ENCODE measurements around the gene NT5C1A.

The NT5C1A gene

DNA sequence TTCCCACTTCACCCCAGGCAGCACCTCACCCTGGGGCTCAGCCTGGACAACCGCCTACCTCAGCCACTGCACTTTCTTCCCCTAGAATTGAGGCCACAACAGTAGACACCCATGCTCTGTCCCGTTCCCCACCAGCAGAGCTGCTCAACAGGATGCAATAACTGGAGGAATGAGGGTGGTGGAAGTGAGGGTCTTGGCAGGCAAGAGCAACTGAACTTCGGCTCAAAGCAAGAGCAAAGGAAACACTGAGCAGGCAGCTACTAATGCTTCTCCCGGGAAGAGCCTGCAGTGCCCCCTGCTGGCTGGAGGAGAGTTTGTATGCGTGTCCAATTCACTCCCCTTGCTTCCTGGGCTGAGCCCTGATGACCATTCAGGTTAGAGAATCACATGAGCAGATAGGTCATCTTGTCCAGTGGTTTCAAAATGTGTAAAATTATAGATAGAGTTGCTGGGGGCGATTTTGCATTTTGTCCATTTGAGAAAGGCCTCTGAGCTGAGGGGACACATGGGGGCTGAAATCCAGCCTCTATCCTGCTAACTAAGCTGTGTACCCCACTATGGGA, 13.9 kb downstream of the NT5C1A start:
- DNase-seq = peak; percentile 89

DNA sequence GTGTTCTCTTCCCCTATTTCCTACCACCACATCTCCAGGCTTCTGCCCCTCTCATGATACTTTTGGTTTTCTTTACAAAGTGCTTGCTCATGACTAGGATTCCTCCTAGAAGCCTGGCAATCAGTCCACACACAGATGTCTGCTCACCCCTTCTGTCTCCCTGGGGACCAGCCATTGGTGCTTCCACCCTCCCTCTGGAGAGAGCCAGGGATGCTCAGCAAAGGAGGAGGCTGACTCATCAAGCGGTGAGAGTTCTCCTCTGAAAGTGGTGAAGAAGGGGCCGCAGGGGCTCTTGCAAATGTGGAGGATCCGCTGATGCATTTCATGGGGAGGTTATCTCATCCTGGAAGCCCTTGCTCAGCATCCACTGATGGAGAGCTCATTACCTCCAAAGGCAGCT, 14.5 kb downstream of the NT5C1A start:
- DNase-seq = no peak

DNA sequence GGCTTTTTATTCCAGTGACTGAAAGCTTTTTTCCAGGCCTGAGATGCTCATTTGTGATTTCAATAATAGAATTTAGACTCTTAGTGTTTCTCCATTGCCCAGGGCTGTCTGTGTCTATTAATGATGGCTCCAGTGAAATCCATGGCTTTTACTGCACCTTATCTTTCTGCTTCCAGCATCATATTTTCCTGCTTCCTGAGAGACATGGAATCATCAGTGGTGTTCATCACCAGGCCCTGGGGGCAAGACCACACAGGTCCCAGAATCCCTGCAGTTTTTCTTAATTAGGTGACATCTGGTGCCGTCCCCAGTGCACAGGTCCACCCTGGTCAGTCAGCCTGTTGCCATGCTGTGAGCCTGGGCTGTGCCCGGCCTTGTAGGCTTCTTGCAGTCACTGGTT, 15.5 kb downstream of the NT5C1A start:
- DNase-seq = no peak

DNA sequence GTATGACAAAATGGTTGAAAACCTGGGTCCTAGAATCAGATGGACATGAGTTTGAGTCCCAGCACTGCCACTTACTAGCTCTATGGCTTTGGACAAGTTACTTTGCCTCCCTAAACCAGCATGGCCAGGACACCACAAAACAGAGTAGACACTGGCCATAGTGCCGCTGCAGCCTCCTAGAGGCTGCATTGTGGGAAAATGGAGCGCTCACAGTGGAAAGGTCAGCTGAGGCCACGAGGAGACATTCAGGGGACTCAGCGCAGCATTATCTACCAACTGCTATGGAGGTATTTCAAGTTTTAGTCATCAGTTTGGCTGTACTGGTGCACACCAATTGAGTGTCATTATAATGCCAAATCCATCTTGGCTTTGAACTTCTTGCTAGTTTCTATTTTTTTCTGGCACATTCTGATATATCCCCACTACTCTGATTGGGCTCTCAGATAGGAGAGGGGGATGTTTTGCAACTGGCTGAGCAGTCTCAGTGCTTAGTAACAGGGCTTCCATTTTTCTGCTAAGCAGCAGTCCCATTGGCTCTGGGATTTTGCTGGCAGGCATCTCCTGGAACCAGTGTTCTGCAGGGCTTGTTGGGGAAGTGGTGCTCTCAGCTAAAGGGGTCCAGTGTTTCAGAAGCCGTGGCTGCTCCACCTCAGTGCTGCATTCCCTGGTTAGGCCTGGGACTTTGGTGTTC, 16.2 kb downstream of the NT5C1A start:
- no peak for DNase-seq

DNA sequence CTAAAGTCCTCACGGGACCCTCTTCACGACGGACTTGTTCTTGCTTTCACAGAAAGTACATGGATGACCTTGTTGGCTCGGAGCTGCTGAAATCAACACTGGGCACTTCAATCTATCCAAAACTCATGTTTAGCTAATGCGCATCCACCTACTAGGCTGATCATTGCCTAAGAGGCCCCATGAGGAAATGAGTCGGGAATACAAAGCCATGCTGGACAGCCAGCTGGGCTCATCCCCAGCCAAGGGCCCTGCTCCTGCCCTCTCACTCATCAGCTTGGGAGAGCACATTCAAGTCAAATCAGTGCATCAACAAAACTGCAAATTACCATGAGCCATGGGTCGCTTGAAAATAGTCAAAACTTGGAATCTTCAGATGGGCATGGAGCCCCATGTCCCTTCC, 17.6 kb downstream of the NT5C1A start:
- no peak for DNase-seq

DNA sequence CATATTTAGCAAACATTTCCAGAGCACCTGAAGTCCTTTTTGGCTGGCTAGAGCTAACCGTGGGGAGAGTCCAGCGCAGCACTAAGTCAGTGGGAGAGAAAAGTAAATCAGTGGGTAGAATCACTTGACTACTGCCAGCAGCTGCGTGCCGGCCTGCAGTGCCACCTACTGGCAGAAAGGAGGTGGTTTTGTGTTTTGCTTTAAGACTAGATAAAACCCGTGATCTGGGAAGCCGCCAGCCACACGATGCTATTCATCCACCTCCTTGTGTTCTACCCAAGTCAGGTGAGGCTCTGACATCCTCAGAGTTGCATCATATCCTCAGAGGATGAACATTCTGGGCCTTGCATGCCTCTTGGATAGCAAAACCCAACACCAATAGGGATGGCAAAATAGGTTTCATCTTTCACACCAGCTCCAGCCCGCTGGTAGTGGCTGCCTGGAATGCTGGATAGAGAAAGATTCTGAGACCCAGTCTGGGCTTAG, 18.3 kb downstream of the NT5C1A start:
- DNase-seq = peak; percentile 94

DNA sequence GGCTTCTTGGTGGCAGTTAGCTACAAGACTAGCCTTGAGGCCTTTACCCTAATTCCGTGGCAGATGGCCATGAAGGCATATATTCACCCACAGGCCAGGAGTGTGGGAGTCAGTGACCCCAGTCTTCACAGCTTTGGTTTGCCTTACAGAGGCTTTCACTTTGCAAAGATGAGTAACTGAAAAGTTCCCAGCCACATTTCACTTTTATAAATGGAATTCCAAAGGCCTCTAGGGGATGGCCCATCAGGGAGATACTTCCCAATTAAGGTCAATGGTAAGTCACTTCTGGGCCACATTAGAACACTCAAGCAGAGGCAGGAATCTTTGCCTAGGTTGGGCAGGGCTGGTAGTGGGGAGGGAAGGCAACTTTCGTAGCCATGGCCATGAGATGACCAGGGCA, 19.4 kb downstream of the NT5C1A start:
- no peak for DNase-seq

DNA sequence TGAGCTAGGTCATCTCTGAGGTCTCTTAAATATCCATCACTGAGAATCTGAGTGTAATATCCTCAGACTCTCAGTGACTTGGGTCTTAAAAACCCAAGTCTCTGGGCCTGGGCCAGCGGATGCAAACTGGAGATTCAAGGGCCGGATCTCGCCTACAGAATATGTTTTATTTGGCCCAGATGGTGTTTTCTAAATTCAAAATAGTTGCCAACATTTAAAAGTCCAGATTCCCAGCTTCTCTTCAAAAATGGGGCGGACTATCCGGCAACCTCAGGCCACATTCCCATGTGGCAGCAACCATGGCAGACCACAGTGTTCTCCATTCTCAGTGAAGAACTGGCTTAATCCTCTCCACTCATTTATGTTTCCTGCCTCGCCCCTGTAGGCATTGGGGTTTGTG, 19.8 kb downstream of the NT5C1A start:
- DNase-seq = no peak

DNA sequence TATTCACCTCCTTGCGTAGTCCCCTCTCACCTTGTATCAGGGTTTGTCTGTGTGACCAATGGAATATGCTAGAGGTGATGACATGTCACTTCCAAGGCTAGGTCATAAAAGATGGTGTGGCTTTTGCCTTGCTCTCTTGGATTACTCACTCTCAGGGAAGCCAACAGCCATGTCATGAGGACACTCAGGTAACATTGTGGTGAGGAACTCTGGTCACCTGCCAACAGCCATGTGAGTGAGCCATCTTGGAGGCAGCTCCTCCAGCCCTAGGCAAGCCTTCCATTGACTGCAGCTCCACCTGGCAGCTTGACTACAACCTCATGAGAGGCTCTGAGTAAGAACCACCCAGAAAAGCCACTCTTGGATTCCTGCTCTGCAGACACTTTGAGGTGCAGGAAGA, 21.5 kb downstream of the NT5C1A start:
- DNase-seq = no peak

DNA sequence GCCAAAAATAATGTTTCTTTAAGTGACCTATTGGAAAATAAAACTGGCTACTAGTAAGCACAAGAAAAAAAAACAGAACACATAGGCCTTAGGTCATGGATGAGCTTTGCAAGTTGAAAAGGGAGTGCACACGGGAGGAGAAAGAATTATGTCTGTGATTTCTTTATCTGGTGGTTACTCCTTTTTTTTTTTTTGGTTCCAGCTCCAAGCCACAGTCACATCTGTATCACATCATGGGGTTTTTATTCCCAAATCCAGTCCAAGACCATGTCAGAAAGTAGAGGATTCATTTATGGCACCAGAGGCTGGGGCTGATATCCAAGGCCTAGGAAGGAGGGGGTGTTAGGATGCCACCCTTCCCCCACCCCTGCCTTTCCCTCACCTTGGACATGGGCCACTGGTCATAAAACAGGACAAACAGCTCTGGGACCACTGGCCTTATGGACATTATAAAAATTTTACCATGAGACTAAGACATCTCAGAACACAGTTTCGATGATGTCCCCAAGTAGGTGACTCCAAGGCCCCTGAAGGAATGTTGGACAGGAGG, 22.2 kb downstream of the NT5C1A start:
- no peak for DNase-seq

DNA sequence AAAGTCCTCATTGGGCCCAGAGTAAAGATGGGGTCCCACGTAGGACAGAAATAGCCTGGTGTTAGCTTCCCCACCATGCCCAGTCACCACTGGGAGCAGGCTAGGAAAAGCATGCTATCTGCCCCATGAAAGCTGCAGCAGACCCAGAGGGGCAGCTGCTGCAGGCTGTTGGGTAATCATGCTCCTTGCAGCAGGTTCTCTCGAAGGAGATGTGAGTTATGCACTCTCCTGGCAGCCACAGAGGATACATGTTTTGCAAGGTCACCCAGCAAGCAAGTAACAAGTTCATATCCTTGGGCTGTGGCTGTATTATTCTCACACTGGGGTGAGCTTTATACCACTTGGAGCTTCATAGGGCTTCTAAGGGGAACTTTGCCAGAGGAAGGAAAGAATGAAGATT, 23.4 kb downstream of the NT5C1A start:
- DNase-seq = no peak

DNA sequence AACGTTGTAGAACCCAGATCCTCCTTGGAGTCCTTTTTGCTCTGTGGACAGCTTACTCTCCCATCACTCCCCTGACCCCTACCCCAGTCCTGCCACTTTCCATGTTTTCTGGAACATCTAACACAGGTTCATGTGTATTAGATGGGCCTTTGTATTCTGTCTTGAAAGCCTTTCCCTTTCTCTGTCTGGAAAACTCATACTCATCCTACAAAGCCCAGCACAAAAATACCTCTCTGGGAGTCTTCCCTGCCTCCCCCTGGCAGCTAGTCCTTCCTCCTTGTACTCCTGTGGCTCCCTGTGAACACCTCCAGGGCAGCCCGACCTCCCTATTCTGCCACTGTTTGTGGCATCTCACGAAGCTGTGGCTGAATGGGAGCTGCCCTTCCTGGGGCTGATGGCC, 24.7 kb downstream of the NT5C1A start:
- no peak for DNase-seq

DNA sequence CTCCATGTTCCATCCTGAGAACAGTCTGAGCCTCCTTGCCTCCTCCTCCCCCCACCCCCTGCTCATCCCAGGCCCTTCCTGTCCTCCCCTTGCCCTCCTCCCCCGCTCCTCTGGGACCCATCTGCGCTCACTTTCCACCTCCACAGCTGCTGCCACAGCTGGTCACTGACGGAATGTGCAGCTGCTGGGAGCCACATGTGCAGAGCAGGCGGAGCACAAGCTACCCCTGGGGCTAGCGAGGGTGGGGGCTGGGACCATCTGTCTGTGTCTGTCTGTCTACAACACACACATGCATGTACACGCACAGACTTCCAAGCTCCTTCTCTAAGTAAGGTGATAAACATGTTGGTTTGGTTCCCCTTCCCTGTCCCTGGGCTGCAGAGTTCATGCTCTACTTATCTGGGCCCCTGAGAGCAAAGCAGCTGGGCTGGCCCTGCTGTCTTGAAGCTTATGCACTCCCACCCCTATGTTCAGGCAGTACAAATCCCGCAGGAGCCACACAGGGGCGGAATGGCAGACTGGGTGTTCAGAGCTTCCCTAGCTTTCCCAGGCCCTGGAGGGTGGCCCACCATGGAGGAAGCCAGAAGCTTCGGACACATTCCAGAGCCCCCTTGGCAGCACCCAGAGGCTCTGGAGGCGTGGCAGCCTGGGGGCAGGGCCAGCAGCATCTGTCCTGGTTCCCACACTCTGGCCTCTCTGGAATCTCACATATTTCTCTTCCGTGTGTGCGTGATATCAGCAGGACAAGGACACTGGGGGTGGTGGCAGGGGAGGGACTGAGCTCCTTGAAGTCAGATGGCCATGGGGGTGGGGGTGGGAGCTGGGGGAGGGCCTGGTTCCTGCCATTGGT, 25.4 kb downstream of the NT5C1A start:
- no peak for DNase-seq

DNA sequence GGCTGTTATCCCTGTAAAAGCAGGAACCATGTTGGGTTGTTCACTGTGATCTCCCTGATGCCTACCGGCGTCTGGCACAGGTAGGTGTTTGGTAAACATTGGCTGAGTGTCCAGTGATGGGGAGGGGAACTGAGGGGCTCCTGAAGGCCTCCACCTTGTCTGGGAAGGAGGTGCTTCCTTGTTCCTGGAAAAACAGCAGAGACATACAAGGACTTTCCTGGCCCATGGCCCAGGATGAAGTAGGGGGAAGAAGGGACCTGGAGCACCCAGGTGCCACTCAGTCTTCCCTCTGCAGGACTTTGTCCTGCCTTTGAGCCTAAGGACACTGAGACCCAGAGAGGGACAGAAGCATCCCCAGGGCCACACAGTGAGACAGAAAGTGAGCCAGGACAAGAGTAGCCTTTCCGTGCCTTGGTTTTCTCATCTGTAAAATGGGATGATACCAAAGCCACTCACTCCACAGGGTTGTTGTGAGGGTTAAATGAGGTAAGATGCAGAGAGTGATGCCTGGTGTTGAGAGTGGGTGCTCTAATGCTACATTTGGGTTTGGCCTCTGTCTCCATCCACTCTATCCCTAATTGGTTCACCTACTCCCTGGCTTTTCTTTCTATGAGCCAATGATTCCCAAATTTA, 26.4 kb downstream of the NT5C1A start:
- DNase-seq = no peak

DNA sequence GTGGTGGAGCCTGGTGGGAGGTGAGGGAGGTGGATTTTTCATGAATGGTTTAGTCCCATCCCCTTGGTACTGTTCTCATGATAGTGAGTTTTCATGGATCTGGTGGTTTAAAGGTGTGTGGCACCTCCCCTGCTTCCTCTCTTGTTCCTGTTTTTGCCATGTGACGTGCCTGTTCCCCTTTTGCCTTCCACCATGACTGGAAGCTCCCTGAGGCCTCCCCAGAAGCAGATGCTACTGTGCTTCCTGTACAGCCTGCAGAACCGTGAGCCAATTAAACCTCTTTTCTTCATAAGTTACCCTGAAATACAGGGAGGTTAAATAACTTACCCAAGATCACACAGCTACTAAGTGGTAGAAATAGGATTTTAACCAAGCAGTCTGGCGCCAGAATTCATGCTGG, 28.2 kb downstream of the NT5C1A start:
- no peak for DNase-seq

DNA sequence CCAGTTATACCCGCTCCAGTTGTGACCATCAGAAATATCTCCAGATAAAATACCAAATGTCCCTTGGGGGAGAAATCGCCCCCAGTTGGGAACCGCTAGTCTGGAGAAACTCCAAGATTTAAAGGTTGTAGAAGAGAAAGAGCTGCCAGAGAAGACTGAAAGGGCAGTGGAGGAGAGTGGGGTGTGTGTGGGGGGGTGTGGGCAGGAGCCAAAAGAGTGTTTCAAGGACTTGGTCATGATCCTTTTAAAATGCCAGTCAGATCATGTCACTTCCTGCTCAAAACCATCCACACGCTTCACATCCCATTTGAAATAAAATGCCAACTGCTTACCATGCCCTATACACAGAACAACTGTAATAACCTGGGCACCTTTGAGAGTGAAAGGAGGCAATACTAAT, 29.1 kb downstream of the NT5C1A start:
- DNase-seq = no peak

DNA sequence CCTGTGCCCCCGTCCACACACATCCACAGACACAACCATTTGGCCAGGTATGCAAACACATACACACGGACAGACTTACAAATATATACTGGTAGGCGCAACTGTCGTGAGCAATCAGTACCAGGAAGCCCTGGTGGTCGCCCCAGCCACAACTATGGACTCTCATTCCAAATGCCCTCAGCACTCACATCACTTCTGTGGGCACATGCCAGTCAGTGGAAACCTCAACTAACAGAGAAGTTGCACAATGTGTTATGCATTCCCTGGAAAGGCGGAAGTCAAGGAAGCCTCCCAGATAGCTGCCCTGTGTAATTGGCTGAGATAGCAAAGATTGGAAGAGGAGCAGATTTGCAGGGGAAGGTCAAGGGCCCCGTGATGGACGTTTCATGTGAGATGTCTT, 31.0 kb downstream of the NT5C1A start:
- DNase-seq = no peak

DNA sequence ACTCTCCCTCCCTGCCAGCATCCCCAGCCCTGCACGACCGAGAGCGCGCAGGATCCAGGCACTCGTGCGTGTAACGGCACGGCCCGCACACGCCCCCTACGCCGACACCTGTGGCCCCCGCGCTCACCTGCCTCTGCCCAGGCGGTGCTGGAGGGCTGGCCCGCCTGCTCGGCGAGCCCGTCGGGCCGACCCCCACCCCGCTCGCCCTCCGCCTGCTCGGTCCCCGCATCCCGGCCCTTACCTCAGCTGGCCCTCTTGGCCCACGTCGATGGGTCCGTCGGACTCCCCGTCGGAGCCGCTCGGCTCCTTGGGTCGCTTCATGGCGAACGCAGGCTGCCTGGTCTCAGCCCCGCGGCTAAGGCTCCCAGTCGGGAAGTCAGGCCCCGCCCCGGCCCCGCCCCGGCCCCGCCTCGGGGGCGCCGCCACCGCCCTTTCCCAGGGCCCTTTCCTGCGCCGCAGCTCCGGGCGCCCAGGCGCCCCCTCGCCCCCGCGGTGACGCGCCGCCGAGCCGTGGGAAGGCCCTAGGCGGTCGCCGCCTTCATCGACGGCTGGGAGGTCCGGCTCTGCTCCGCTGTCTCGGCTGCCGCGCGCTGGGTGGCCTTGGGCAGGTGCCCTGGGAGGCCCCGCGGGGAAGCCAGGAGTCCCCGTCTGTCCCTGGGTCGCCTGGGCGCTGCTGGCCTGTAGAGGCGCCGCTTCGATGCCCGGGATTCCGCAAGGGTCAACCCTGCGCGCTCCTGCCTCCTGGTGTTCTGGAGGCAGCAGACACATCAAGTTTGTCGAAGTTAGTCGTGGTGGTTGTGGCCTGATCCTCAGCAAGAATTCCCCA, 32.4 kb downstream of the NT5C1A start, which contains the start of gene HEYL:
HEYL (minus strand) TSS at position 339 of the 826 bp plus-strand sequence; CDS start at position 321, 18 bp downstream.
- peak; percentile 100 for DNase-seq

DNA sequence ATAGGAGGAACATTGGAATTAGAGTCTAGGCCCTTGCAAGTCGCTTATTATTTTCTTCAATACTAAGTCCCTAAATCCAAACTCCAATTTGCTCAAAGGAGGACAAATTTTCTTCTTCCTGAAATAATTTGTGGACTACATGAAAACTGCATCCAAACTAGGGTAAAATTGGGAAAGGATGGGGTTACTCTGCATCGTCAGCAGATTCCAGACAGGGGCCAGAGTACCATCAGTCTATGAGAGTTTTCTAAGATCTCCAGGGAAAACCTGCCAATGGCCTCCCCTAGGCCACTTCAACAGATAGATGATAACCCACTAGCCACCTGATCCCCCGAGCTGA, 33.0 kb downstream of the NT5C1A start:
- no peak for DNase-seq

DNA sequence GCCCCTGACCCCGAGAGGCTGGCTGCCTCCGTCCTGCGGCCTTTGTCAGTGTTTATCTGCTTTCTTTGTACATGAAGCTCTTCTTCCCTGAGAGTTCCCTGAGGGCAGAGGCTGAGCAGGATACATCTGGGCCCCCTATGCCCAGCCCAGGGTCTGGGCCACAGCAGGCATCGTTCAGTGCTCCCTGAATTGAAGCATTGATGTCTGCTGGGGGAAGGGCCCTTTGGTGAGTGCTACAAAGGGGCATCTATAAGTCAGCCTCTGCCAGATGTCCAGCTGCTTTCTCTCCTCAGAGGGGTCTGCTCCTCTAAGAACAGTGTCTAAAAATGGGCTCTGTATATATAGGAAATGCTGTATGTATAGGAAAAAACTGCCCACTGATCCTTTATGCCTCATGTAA, 34.5 kb downstream of the NT5C1A start:
- DNase-seq = no peak

DNA sequence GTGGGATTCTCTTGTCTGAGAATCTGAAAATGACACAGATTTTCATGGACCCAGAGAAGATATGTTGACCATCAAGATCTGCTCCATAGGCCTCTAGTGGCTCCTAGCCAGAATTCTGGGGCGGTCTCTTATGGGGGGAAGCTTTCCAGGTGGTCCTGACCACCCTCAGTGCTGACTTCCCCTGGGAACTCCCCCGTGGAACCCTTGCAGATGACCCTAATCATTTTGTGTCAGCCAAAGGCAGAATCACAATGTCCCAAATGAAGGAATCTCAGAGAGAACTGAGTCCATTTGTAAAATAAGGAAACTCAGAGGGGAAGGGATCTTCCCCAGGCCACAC, 36.1 kb downstream of the NT5C1A start:
- DNase-seq = no peak

DNA sequence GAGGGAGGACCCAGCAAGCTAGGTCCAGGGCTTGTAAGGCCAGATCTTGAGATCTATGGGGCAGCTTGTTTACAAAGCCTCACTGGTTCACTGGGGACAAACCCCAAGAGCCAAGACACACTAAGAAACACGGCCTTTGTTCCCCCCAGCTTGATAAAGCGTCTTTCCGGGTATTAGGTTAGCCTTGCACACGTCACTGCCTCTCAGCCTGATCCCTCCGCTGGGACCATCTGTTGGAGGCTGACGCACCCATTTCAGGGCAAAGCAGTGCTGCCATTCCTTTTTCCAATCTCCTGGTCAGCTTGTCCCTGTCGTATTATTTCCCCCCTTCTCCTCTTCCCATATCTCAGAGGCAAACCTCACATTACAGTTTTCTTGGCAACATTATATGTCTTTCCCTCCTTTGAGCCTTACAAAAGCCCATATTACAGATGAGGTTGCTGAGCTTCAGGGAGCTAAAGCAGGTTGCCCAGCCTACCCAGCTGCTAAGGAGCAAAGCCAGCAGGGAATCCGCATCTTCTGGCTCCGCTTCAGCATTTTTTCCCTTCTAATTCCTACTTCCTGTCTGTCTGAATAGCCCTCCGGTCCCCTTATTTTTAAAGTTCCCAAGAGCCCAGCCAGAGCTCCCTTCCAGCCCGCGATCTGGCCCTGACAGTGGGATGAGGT, 36.6 kb downstream of the NT5C1A start:
- no peak for DNase-seq
